ENCODE measurements around the gene PDCD2L.
"Not testable (repeated sequence)": the region's sequence is repeated elsewhere in the genome, so short reads cannot be mapped to it uniquely, and the experiment has no call there.

PDCD2L gene, protein sequence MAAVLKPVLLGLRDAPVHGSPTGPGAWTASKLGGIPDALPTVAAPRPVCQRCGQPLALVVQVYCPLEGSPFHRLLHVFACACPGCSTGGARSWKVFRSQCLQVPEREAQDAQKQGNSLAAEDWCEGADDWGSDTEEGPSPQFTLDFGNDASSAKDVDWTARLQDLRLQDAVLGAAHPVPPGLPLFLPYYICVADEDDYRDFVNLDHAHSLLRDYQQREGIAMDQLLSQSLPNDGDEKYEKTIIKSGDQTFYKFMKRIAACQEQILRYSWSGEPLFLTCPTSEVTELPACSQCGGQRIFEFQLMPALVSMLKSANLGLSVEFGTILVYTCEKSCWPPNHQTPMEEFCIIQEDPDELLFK

DNA sequence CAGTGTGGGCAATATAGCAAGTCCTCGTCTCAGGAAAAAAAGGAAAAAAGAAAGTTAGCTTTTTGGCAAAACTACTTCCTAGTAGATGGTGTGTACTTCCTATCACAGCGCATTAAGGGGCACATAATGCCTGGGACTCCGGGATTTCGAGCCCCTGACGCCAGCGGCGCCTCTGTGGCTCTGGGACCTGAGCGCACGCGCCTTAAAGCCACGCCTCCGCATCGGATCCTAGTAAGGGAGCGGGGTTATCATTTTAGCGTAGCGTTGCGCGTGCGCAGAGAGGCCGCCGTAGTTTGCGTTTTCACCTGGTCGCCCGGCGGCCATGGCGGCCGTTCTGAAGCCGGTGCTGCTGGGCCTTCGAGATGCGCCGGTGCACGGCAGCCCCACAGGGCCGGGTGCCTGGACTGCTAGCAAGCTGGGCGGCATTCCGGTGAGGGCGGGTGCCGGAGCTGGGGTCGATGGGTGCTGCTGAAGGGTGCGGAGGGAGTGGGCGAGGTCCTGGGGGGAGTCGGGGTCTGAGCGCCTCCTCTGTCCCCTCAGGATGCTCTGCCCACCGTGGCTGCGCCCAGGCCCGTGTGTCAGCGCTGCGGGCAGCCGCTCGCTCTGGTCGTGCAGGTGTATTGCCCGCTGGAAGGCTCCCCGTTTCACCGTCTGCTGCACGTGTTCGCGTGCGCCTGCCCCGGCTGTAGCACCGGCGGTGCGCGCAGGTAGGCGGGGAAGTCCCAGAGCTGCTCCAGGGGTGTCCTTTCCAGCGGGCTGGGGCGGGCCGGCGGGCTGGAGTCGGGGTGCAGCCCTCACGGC lies at the start of gene PDCD2L:
Gene PDCD2L (plus strand): TSS at position 291 of the 801 bp plus-strand sequence. CDS start 32 bp downstream, at position 323.
- DNase-seq: peak; percentile 92

DNA sequence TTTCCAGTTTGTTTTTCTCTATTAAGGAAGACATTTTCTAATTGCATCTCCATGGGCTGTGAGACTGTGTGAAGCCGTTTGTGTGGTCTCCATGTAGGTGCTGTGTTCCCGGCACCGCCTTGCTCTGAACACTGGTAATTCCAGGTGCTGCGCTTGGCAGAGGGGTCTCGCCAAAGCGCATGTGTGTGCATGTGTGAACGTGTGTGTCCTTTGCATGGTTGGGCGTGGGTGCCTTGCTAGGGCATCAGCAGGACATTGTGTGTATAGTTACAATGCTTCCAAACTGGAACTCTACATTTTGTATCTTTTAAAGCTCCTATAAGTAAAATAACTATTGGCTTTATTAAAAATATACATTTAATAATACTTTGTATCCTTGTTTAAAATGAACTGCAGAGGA lies 49.0 kb upstream of the PDCD2L start:
- no peak for DNase-seq

DNA sequence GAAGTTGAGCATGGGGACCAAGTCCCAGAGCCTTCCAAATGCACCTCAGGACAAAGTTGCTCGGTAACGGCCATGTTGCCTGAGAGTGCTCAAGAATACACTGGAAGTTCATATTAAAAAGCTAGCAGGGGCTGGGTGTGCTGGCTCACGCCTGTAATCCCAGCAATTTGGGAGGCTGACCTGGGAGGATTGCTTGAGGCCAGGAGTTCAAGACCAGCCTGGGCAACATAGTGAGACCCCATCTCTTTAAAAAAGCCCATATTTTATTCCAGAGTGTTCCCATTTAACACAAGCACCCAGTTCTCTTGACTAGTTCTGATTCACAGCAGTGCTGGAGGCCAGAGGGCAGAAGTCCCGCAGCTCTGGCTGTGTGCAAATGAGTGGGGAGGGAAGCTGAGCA lies 47.3 kb upstream of the PDCD2L start:
- DNase-seq: no peak

DNA sequence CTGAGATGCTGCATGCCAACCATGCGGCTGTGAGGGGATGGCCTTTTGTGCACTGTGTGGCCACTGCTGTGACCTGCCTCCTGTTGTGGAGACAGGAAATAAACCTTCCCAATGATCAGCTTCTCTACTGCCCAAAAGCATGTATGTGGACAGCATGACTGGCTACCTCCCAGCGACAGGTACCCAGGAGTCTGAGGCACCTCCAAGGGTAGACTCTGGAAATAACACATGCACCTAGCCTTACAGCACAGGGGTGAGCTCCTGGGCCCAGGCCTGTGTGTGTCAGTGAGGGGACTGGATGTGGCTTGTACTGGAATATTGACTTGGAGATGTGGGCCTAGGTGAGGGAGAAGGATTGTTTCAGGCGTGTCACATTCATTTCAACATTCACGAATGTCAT lies 46.8 kb upstream of the PDCD2L start:
- DNase-seq: no peak

DNA sequence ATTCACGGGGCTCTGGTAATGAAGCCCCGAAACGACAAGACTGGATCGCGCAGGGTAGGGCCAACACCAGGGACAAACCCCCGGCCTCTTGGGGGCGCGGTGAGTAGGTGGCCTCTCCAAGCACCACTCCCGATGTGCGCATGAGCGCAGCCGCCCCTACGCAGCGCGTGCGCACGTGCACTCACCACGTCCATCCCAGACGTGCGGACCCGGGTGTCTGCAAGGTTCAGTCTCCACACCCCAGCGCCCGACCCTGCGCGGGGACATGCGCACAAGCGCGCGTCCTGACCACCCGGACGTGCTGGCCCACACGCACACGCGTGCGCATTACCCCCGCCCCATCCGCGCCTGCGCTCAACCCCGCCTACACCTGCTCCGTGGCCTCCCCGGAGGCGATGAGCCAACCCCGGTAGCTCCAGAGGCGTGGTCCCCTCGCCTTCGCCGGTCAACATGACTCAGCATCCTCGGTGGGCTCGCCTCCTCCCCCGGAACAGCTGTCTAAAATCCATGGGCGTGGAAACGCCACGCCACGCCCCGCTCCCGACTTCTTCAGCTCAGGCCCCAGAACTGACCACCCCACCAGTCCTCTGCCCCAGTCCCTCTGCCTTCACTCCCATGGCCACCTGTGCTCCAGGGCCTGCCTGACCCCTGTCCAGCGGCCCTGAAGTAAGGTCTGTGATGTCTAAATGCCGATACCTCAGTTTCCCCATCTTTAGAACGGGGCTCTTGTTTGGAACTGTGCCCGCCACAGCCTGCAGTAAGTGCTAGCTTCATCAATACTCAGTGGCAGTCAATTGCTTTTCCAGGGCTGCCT lies 44.9 kb upstream of the PDCD2L start:
- DNase-seq: peak; percentile 89 to 93

DNA sequence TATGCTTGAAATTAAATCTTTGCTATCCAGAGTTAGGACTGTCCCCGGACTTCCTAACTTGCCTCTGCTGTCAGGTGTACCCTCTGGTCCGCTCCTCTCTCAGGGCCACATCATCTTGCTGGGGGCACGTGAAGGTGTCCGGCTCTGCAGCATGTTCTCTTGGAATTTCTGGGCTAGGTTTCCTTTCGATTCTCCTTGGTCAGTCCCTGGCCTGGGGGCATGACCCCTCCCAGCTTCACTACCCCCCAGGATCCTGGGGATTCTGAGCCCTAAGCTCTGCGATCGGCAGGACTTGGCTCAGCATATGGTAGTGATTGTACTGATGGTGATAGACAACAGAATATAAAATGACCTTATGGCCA lies 44.3 kb upstream of the PDCD2L start:
- DNase-seq: no peak

DNA sequence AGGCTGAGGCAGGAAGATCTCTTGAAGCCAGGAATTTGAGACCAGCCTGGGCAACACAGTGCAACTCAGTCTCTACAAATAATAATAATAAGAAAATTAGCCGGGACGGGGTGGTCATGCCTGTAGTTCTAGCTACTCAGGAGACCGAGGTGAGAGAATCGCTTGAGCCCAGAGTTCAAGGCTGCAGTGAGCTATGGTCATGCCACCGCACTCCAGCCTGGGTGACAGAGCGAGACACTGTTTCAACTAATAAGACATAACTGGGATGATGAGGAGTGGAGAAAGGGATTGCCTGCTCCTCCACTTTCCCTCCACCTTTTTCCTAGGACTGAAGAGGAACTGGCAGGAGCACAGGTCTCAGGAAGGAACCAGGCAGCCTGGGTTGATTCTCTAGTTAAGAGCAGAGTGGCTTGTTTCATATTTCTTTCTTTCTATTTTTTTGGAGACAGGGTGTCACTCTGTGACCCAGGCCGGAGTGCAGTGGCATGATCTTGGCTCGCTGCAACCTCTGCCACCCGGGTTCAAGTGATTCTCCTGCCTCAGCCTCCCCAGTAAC lies 43.8 kb upstream of the PDCD2L start:
- no peak for DNase-seq

DNA sequence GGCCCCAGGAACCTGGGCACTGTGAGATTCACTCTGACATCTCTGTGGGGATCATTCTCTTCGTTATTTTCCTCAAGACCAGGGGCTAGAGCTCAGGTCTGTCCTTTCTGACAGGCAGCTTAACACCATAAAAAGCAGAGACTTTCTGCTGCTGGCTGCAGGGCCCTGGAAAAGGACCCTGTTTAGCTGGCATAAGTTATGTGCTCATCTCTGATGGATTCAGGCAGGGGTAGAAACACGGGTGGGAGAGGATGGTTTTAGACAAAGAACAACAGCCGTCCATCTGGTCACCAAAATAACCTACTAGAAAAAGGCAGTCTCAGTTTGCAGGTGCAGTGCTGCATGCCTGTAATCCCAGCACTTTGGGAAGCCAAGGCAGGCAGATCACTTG lies 41.5 kb upstream of the PDCD2L start:
- DNase-seq: no peak

DNA sequence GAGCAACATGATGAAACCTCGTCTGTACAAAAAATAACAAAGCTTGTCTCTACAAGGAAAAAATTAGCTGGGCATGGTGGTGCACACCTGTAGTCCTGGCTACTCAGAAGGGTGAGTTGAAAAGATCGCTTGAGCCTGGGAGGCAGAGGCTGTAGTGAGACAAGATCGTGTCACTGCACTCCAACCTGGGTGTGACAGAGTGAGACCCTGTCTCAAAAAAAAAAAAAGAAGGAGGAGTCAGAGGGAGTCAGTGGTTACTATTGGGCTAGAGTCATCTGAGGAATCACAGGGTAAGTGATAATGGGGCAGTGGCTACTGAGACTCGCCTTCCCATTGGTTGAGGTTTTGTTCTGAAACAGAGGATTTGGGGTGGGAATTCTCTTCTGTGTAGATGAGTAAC lies 41.1 kb upstream of the PDCD2L start:
- no peak for DNase-seq

DNA sequence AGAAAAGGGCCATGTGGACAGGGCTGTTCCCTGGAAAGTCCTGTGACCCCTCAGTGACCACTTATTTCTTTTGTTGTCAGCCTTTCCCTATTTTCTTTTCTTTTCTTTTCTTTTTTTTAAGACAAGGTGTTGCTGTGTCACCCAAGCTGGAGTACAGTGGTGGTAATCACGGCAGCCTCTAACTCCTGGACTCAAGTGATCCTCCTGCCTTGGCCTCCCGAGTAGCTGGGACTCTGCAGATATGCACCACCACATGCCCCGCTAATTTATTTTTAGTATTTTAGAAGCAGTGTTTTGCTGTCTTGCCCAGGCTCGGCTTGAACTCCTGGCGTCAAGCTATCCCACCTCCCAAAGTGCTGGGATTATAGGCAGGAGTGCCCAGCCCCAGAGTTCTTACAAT lies 40.3 kb upstream of the PDCD2L start:
- no peak for DNase-seq

DNA sequence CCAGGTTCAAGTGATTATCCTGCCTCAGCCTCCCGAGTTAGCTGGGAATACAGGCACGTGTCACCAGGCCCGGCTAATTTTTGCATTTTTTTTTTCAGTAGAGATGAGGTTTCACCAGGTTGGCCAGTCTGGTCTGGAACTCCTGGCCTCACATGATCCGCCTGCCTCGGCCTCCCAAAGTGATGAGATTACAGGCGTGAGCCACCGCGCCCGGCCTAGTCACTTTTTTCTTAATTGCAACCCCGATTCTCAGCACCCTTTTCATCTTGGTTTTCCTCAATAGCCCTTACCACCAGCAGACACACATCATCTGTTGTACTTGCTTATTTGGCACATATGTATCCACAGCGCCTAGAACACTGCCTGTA lies 39.8 kb upstream of the PDCD2L start:
- DNase-seq: no peak

DNA sequence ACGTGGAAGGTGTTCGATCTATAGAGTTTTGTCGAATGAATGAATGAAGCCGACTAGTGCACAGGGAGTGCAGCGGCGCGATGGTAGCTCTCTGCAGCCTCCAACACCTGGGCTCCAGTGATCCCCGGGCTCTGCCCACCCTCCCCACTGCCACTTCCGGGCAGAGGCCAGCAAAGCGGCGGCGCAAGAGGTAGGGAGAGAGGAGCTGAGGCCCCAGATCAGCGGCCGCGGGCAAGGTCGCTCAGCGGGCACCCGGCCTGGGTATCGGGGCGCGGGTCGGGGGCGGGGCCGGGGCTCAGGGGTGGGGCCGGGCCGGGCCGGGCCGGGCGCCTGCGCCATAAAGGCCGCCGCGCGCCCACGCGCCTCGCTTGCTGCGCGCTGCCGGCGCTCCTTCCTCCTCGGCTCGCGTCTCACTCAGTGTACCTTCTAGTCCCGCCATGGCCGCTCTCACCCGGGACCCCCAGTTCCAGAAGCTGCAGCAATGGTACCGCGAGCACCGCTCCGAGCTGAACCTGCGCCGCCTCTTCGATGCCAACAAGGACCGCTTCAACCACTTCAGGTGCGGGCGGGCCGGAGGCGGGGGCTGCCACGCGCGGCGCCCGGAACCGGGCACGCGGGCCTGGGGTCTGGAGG lies 39.3 kb upstream of the PDCD2L start, which contains the start of gene GPI:
Gene GPI (plus strand): TSS at position 367 of the 633 bp plus-strand sequence. CDS start 71 bp downstream, at position 438.
- DNase-seq: peak; percentile 58 to 63

DNA sequence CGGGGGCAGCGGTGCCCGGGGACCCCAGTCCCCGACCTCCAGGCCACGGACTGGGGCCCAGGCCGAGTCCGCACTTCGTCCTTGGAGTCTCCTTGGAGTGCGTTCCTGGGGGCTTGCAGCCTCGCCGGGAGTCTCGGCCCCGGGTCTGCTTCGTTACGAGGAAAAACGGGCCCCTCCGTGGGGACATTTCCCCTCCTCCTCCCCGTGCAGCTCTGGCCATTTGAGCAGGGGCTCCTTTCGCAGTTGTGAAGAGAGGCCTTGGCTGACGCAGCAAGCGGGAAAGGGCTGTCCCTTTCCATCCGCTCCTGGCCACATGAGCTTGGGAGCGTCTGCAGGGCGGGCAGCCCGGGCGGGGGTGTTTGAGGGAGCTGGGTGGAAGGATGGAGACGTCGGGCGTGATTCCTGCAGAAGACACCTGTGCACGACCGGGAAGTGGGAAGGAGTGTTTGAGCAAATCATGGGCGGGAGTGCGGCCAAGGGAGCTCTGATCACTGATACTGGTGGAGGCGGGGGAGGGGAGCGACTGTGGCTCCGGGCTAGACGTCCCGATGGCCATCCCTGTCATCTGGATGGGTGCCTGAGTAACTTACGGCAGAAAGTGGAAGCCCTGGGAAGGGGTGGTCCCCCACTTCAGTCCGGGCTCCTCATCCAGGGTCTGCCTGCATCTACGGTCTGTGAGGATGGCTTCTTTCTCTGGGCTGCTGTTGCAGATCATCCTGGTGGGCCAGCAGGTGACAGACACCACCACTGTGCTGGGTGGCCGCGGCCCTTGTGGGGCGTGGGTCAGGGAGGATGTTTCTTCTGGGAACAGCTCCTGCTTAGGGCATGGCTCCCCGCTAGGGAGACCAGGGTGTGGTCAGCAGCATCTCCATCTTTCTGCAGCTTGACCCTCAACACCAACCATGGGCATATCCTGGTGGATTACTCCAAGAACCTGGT lies 38.5 kb upstream of the PDCD2L start:
- peak in 1 of 2 experiments; percentile 11 for DNase-seq

DNA sequence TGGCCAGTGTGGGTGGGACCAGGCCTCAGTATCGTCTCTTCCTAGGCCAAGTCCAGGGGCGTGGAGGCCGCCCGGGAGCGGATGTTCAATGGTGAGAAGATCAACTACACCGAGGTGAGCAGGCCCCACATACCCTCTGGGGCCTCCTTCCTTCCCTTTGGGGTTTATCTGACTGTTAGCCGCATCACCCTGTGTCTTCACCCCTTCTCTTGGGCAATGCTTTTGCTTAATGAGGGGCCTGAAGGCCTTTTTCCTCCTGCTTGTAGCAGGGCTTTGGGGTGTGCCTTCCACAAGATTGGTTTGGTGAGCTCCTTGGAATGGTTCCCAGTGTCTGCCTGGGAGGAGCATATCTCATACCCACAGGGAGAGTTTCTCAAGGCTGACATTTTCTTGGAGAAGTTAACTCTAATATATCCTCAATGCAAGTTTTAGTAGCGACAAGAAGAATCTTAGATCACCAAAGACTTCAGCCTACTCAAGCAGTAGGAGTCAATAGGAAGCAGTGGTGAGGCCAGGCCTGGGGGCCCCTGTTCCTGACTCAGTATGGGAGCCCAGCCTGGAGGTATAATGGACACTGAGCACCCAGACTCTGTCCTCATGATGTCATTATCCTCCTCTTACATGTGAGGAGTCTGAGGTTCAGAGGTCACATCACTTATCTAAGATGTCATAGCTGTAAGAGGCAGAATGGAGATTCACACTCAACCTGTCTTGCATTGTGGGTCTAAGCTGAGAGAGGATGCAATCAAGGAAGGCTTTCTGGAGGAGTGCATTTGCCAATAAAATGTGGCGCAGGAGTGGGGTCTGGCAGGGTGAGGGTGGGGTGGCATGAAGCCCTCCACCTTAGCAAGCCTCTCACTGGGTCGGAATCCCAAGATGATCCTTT lies 37.2 kb upstream of the PDCD2L start:
- DNase-seq: no peak

DNA sequence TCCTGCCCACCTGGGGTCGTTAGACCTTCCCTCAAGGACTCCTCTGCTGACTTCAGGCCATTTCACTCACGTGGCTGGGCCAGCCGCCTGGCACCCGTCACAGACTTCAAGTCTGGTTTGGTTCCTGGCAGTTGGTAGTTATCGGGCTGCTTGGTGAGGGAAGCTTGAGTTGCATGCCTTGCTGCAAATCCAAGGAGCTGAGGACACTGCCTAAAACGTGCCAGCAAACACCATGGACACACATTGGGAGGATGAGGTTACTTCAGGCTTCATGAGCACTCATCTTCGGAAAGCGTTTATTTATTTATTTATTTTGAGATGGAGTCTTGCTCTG lies 36.6 kb upstream of the PDCD2L start:
- no peak for DNase-seq

DNA sequence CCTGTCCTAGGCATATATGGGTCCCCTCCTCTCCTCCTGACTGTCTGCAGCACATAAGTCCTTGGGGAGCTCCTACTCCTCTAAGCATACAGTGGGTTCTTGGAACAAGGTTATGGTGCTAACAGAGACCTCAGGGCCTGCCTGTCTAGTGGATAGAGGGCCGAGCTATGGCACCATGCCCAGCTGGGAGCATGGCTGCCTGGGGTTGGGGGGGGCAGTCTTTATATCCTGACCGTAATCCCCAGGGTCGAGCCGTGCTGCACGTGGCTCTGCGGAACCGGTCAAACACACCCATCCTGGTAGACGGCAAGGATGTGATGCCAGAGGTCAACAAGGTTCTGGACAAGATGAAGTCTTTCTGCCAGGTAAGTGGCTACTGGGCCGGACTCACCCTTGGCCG lies 35.9 kb upstream of the PDCD2L start:
- no peak for DNase-seq

DNA sequence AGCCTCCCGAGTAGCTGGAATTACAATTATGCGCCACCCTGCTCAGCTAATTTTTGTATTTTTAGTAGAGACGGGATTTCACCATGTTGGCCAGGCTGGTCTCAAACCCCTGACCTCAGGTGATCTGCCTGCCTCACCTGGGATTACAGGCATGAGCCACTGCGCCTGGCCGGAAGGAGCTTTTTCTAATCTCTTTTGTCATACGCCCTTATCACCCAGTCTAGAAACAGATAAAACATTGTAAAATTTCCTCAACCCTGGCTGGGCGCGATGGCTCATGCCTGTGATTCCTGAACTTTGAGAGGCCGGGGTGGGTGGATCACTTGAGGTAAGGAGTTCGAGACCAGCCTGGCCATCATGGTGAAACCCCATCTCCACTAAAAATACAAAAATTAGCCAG lies 35.0 kb upstream of the PDCD2L start:
- DNase-seq: not testable (repeated sequence)

DNA sequence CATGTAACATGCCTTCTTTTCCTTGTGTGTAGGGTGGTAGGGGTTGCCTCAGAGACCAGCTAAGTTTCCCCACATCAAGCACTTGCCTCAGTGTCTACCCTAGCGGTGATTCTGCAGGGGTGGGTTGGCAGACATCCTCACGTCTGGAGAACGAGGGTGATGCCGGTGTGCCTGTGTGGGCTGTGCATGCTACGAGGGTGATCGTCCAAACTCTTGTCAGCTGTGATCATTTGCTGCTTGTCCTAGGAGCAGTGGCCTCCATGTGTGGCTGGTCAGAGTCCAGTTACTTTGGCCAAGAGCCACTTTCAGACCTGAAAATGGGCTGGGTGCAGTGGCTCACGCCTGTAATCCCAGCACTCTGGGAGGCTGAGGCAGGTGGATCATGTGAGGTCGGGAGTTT lies 34.1 kb upstream of the PDCD2L start:
- DNase-seq: no peak

DNA sequence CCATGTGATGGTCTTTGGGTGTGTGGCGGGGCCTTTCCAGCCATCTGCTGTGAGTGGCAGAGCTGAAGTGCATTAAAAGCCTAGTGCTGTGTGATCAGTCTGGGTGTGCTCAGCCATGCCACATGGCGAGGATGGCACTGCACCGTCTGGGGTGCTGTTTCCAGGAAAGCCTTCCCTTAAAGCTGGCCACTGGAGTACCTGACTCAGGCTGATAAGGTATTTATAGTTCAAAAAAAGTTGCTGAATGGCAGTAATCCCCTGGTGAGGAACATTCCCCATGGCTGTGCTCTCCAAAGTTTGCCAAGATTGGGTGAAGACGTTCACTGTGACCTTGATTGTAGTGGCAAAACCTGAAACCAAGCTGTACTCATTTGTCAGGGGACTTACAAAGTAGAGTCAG lies 33.2 kb upstream of the PDCD2L start:
- no peak for DNase-seq

DNA sequence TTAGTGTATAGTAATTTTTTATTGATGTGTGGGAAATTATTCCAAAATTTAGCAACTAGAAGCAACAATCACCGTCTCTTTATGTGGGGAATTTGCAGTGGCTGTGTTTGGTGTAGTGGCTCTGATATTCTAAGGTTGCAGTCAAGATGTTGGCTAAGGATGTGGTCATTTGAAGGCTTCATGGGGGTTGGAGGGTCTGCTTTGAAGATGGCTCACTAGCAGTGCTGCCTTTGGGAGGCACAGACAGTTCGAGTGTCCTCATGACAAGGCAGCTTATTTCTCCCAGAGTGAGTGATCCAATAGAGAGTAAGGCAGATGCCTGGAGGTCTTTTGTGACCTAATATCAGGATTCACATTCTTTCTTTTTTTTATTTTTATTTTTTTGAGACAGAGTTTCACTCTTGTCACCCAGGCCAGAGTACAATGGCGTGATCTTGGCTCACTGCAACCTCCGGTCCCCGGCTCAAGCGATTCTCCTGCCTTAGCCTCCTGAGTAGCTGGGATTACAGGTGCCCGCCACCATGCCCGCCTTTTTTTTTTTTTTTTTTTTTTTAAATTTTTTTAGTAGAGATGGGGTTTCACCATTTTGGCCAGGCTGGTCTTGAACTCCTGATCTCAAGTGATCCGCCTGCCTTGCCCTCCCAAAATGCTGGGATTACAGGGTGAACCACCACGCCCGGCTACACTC lies 30.5 kb upstream of the PDCD2L start:
- DNase-seq: no peak

All from activated CD4-positive, alpha-beta T cell treated with anti-CD3 and anti-CD28 coated beads, Interleukin-2, amount 50 U/mL, for 4 hours (primary cell).